ENCODE measurements around the gene PAPPA2. TPM values are rescaled to one million over a fixed set of nuclear protein-coding genes. Genes with fewer than 3 reads are reported as not detected.

Gene PAPPA2
- total and polyA plus RNA-seq, 7 donors = under 0.01 to 3.9 (median 1.2) TPM; not detected in 1

- Histone ChIP-seq H3K27me3 (no peaks in the 10 kb centered on the region), H3K4me1 (peaks cover 0 to 17% (median 5%) of the 10 kb centered on the region in 4 donors), H3K36me3 (no peaks in the 10 kb centered on the region), H3K27ac (no peak overlapping the region), H3K9me3 (no peaks in the 10 kb centered on the region), H3K4me3 (no peak overlapping the region)
- TF ChIP-seq, protein P1, sequence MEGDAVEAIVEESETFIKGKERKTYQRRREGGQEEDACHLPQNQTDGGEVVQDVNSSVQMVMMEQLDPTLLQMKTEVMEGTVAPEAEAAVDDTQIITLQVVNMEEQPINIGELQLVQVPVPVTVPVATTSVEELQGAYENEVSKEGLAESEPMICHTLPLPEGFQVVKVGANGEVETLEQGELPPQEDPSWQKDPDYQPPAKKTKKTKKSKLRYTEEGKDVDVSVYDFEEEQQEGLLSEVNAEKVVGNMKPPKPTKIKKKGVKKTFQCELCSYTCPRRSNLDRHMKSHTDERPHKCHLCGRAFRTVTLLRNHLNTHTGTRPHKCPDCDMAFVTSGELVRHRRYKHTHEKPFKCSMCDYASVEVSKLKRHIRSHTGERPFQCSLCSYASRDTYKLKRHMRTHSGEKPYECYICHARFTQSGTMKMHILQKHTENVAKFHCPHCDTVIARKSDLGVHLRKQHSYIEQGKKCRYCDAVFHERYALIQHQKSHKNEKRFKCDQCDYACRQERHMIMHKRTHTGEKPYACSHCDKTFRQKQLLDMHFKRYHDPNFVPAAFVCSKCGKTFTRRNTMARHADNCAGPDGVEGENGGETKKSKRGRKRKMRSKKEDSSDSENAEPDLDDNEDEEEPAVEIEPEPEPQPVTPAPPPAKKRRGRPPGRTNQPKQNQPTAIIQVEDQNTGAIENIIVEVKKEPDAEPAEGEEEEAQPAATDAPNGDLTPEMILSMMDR (IDR thresholded peaks at IDR 0.05) = no peak
- TF ChIP-seq POLR2A (IDR thresholded peaks at IDR 0.05) = no peak
- no peak for TF ChIP-seq POLR2AphosphoS5 (IDR thresholded peaks at IDR 0.05)
- intact Hi-C loops (cut with DNase I) = no loop called here
- no peak for DNase-seq
Observed at GRCh38 chr1:176736015-176736414, 273.0 kb downstream of the PAPPA2 start.

GRCh38 chr1:176741181-176741580 lies 278.2 kb downstream of the PAPPA2 start:
- DNase-seq = no peak
- no peaks in the 10 kb centered on the region for H3K27me3 ChIP-seq
- H3K27ac ChIP-seq = no peak overlapping the region
- no peaks in the 10 kb centered on the region for H3K9me3 ChIP-seq
- peaks cover 0 to 16% (median 0%) of the 10 kb centered on the region in 4 donors for H3K4me1 ChIP-seq
- no peaks in the 10 kb centered on the region for H3K36me3 ChIP-seq
- intact Hi-C loops (cut with DNase I) = no loop called here
- WGBS, 2 donors = 85 to 88% methylated on average over 4 of the region's 4 CpGs
- TF ChIP-seq EP300 (IDR thresholded peaks at IDR 0.05) (no peak), POLR2A (IDR thresholded peaks at IDR 0.05) (no peak)
- TF ChIP-seq, protein P1 (IDR thresholded peaks at IDR 0.05) = no peak
- no peak overlapping the region for H3K4me3 ChIP-seq

DNA sequence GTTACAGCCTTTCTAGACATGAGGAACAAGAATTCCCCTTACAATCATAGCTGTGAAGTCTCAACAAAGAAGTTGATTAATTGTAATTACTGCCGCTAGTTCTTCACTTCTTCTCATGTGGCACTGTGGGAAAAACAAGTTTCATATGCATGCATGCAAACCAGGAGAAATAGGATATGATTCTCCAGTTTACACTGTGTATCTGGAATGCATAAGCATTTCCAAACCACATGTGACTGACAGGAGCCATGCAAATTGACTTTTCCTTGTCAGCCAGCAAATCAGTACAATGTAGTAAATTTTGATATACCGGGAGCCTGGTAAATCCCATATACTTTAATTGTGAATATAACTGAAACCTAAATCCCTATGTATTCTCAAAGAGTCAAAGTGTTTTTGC lies 279.3 kb downstream of the PAPPA2 start:
- TF ChIP-seq, protein P1 (IDR thresholded peaks at IDR 0.05) = no peak
- TF ChIP-seq EP300 (IDR thresholded peaks at IDR 0.05) = no peak
- no peak for TF ChIP-seq POLR2A (IDR thresholded peaks at IDR 0.05)
- TF ChIP-seq POLR2AphosphoS5 (IDR thresholded peaks at IDR 0.05) = no peak
- Histone ChIP-seq H3K36me3 (no peaks in the 10 kb centered on the region), H3K4me3 (no peak overlapping the region), H3K27me3 (no peaks in the 10 kb centered on the region), H3K9me3 (no peaks in the 10 kb centered on the region), H3K27ac (no peak overlapping the region), H3K4me1 (peaks cover 0 to 16% (median 0%) of the 10 kb centered on the region in 4 donors)
- intact Hi-C loops (cut with DNase I) = no loop called here
- no peak for DNase-seq
- WGBS, 2 donors = 76 to 83% methylated on average over 2 of the region's 2 CpGs

DNA sequence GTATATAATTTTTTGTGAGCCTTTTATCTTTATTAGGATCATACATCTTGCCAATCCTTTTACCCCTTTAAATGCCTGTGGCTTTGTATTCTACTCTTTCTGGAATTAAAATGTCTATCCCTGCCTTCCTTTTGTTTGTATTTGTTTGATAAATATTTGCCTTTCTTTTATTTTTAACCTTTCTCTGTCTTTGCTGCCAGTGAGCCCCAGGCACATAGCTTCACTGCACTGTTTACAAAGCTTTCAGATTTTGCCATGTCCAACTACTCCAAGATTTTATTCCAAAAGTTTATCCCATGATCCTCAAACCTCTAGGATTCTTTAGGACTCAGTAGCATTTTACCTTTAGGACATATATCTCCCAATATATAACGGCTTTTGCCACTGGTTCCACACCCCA lies 281.2 kb downstream of the PAPPA2 start:
- Histone ChIP-seq H3K36me3 (no peaks in the 10 kb centered on the region), H3K27ac (no peak overlapping the region), H3K4me1 (peaks cover 0 to 9% (median 0%) of the 10 kb centered on the region in 4 donors), H3K27me3 (no peaks in the 10 kb centered on the region), H3K4me3 (no peak overlapping the region), H3K9me3 (no peaks in the 10 kb centered on the region)
- WGBS, 2 donors = 64 to 81% methylated on average over 1 of the region's 1 CpG
- DNase-seq = no peak
- no peak for TF ChIP-seq POLR2A (IDR thresholded peaks at IDR 0.05)
- TF ChIP-seq, protein P1 (IDR thresholded peaks at IDR 0.05) = no peak
- TF ChIP-seq EP300 (IDR thresholded peaks at IDR 0.05) = no peak
- no peak for TF ChIP-seq POLR2AphosphoS5 (IDR thresholded peaks at IDR 0.05)
- intact Hi-C loops (cut with DNase I) = no loop called here

- WGBS, 2 donors = 51 to 76% methylated on average over 1 of the region's 1 CpG
- TF ChIP-seq, protein P1 (IDR thresholded peaks at IDR 0.05) = no peak
- TF ChIP-seq POLR2AphosphoS5 (IDR thresholded peaks at IDR 0.05) (no peak), POLR2A (IDR thresholded peaks at IDR 0.05) (no peak), EP300 (IDR thresholded peaks at IDR 0.05) (no peak)
- no peaks in the 10 kb centered on the region for H3K27me3 ChIP-seq
- intact Hi-C loops (cut with DNase I) = no loop called here
- no peak for DNase-seq
- no peaks in the 10 kb centered on the region for H3K9me3 ChIP-seq
- H3K27ac ChIP-seq = no peak overlapping the region
- H3K4me1 ChIP-seq = peaks cover 0 to 9% (median 0%) of the 10 kb centered on the region in 4 donors
- H3K36me3 ChIP-seq = no peaks in the 10 kb centered on the region
- H3K4me3 ChIP-seq = no peak overlapping the region
Observed at GRCh38 chr1:176745945-176746344, 283.0 kb downstream of the PAPPA2 start.

All from sigmoid colon (tissue), 7 donors.